ENCODE data around the gene TEKT5.
A peak's percentile ranks its signal among the peaks of the same experiment; 100 is the strongest.
"Not testable (repeated sequence)": the region's sequence is repeated elsewhere in the genome, so short reads cannot be mapped to it uniquely, and the experiment has no call there.

Gene TEKT5

GRCh38 chr16:10694830-10695229, at the start of gene TEKT5:
Gene TEKT5 (minus strand): TSS chr16:10694930. CDS start chr16:10694873, 57 bp downstream.
- no peak for DNase-seq (ENCODE audit: low spot score)

GRCh38 chr16:10743610-10744369, 49.1 kb upstream of the TEKT5 start, which contains the start of gene NUBP1:
Gene NUBP1 (plus strand): TSS chr16:10743842. CDS start chr16:10743864, 22 bp downstream.
- peak; percentile 93 for DNase-seq (ENCODE audit: low spot score)

DNA sequence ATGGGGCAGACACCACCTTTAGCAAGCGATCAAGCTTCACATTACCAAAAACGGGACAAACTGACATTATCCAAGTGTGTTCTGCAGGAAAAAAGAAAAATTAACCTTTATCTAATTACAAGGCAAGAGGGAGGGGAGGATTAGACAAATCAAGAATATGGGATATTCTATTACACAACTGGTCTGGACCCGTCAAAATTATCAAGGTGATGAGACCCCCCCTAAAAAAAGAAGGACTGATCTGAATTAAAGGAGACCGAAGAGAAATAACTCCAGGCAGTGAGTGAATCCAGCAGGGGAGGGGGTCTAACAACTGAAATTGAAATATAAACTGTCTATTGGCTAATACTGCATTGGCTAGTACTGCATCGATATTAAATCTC, 48.5 kb upstream of the TEKT5 start:
- DNase-seq (ENCODE audit: low spot score), result no peak

GRCh38 chr16:10741844-10742243, 47.1 kb upstream of the TEKT5 start:
- no peak for DNase-seq (ENCODE audit: low spot score)

- not testable (repeated sequence) for DNase-seq (ENCODE audit: low spot score)
Measured at GRCh38 chr16:10741249-10741648, 46.5 kb upstream of the TEKT5 start.

- no peak for DNase-seq (ENCODE audit: low spot score)
Measured at GRCh38 chr16:10740845-10741208, 46.1 kb upstream of the TEKT5 start.

DNA sequence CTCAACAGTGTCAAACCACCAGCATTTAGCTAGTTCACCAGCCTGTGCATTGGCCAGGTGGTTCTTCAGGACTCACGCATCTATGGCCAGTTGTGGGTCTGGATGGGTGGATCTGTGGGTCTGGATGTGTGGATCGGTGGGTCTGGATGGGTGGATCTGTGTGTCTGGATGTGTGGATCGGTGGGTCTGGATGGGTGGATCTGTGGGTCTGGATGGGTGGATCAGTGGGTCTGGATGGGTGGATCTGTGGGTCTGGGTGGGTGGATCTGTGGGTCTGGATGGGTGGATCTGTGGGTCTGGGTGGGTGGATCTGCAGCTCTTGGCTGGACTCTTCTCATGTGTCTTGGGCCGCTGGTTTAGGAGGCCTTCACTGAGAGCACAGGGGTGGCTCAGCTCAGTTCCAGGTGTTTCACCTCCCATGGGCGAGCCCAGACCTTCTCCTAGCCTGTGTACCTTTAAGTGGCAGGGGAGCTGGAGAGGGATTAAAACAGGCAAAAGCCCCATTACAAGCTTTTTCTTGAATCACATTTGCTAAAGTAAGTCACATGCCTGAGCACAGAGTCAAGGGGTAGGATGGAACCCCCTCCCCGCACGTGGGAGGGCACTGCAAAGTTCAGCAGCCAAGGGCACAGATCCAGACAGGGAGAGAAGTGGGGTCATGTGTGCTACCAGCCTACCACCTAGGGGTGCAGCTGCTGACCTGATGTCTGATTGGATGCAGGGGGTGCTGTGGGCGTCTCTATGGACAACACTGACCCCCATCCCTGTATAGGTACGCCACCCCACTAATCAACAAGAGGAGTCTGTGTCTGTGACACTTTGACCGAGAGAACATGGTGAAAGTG, 45.5 kb upstream of the TEKT5 start:
- no peak for DNase-seq (ENCODE audit: low spot score)

- peak; percentile 88 for DNase-seq (ENCODE audit: low spot score)
Measured at GRCh38 chr16:10738231-10739077, 43.7 kb upstream of the TEKT5 start.

GRCh38 chr16:10737068-10737625, 42.4 kb upstream of the TEKT5 start:
- DNase-seq (ENCODE audit: low spot score), result peak; percentile 72

GRCh38 chr16:10731790-10732189, 37.1 kb upstream of the TEKT5 start:
- DNase-seq (ENCODE audit: low spot score), result no peak

GRCh38 chr16:10729104-10730048, 34.6 kb upstream of the TEKT5 start:
- DNase-seq (ENCODE audit: low spot score), result peak; percentile 47

DNA sequence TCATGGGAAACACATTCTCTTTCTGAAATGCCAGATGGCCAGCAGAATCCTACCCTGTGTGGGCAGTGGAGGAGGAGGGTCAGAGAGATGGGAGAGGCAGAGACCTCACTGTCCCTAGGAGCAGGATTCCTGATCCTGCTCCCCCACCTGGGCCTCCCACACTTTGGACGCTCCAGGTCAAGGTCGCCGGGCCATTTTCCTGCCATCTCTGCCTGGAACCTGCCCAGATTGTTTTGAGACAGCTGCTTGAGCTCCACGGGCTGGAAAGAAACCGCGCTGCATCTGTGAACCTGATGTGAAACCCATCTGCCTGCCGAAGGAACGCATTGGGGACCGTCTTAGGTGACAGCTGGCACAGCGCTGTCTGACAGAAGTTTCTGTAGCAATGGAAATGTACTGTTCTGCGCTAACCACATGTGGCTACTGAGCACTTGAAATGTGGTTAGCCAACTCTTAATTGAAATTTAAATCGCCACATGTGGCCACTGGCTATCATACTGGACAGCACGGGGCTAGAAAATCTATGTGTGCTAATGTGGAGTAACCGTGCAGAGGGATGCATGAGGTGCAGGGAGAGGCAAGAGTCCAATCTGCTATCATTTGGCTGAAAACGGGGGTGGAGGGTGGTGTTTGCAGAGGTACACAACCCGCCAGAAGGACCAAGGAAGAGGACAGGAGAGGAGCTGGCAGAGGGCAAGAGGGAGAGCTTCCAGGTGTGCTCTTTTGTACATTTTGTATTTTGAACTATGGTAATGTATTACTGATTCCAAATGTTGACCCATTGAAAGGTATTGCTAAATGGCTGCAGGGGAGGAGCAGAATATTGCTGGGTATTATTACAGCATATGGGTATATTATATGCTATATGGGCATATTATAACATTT, 33.5 kb upstream of the TEKT5 start:
- DNase-seq (ENCODE audit: low spot score), result no peak

DNA sequence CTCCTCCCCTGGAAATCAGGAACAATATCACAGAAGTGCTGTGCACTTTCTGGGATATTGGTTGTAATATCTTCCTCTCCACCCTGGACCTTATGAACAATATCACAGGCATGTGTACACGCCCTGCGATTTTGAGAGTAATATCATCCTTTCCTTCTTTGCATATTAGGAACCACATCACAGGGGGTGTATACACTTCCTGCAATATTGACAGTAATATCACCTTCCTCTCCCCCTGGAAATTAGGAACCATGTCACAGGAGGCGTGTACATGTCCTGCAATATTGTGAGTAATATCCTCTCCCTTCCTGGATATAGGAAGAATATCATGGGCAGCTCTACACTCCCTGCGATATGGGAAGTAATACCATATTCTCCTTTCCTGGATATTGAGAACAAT, 14.2 kb upstream of the TEKT5 start:
- no peak for DNase-seq (ENCODE audit: low spot score)

- DNase-seq (ENCODE audit: low spot score), result no peak
Measured at GRCh38 chr16:10699756-10700155, 5.0 kb upstream of the TEKT5 start.

DNA sequence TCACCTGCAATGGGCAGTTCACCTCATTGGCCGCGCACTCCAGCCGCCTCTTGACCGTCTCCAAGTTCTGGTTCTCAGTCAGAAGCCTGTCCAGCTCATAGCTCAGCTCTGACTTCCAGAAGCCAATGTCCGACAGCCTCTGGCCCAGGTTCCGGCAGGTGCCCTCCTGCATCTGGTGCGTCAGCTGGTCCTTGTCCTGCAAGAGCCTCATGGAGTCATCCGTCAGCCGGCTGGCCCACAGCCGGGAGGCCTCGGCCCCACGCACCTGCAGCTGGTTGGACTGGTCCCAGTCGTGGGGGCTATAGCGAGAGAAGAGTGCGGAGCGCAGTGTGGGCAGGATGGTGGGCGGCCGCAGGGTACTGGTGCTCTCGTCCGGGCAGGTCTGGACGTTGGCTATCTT, 424 bp downstream of the TEKT5 start:
- DNase-seq (ENCODE audit: low spot score), result no peak

- DNase-seq (ENCODE audit: low spot score), result no peak
Measured at GRCh38 chr16:10693889-10694288, 841 bp downstream of the TEKT5 start.

GRCh38 chr16:10692470-10692869, 2.3 kb downstream of the TEKT5 start:
- no peak for DNase-seq (ENCODE audit: low spot score)

- DNase-seq (ENCODE audit: low spot score), result no peak
Measured at GRCh38 chr16:10688726-10689125, 6.0 kb downstream of the TEKT5 start.

DNA sequence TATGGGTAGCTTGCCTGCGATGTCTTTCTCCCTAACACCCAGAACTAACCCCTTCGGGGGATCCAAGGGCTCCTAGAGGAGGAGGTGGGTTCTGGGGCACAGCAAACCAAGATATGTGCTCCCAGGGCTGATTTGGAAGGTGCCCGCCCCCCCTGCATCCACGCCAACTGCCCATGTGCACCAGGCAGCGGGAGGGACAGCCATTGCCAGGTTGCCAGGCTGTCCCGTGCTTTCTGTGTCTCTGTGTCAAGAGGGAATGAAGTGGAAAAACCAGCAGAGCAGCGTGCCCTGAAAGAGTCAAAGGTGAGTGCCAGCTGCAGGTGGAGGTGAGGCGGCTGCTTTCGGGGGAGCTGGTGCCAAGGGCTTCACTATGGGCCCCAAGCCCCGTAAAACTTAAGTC, 6.4 kb downstream of the TEKT5 start:
- no peak for DNase-seq (ENCODE audit: low spot score)

- DNase-seq (ENCODE audit: low spot score), result no peak
Measured at GRCh38 chr16:10685709-10686108, 9.0 kb downstream of the TEKT5 start.

All from RKO (cell line).